DND-41 (cell line): ENCODE measurements around the gene ARL16.

ENCODE experiments used
- CTCF ChIP-seq: IDR thresholded peaks from 2 replicates; pipeline ENCODE4 v1.5.1; 2012; ENCODE audit warnings: borderline replicate concordance, low read length, moderate library complexity, mild to moderate bottlenecking; ENCODE audit not compliant: poor library complexity, severe bottlenecking; ENCODE audit errors: extremely low read depth
- EZH2 ChIP-seq: IDR thresholded peaks from 3 replicates; pipeline ENCODE4 v1.6.1; 2012; ENCODE audit warnings: borderline replicate concordance, low read depth, mild to moderate bottlenecking, moderate library complexity, low read length, inconsistent platforms; ENCODE audit not compliant: severe bottlenecking

DNA sequence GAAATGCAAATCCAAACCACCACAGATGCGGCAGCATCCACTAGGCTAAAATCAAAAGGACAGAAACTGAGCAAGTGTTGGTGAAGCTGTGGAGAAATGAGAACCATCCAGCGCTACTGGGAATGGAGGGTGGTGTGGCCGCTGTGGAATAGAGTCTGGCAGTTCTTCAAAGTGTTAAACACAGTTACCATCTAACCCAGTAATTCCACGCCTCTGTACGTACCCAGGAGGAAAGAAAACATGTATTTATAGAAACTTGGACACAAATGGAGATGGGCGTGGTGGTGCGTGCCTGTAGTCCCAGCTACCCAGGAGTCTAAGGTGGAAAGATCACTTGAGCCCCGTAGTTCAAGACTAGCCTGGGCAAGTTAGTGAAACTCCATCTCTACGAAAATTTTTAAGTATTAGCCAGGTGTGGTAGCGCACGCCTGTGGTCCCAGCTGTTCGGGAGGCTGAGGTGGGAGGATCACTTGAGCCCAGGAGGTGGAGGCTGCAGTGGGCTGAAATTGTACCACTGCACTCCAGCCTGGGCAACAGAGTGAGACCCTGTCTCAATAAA lies 40.1 kb upstream of the ARL16 start:
- TF ChIP-seq EZH2 (no peak), CTCF (no peak)
